ENCODE data around the gene XPA.
A peak's percentile ranks its signal among the peaks of the same experiment; 100 is the strongest.

Gene XPA

DNA sequence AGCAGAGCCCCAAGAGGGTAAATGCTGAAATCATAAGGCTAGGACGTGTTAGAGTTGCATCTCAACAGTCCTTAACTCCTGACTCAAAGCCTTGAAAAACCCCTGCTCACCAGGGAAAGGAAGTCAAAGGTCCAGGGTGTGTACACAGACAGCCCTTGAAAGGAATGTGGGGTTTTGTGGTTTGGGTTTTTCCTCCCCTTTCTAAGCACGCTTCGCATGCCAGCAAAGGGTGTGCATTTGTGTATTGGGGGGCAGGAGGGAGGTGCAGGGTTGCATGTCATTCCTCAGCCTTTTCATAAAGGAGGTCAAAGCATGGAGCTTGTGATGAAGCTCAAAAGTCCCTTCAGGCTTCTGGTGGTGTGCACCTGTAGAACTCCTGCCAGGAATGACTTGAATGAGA lies 17.3 kb upstream of the XPA start:
- H3K4me3 ChIP-seq (ENCODE audit: low read depth, low read length): no peak overlapping the region
- TF ChIP-seq CTCF (IDR thresholded peaks at IDR 0.05; ENCODE audit: borderline replicate concordance, insufficient read depth, low read depth, low read length): no peak

DNA sequence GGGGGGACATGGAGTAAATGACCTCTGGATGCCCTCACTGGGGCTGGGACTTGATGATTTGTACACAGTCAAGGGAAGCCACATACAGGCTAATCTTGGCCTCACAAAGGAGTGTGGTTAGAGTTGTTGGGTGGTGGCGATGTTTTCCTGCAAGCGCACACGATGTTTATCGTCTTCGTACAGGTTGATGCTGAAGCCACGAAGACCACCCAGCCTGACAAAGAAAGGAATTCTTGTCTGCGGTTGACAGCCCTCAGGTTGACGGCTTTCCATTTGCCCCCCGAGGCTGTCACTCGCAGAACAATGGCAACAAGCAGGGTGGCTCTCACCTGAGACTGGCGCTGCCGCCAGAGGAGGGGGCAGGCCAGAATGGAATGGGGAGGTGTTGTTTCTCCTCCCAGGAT lies 14.1 kb upstream of the XPA start:
- no peak overlapping the region for H3K4me3 ChIP-seq (ENCODE audit: low read depth, low read length)
- no peak for TF ChIP-seq CTCF (IDR thresholded peaks at IDR 0.05; ENCODE audit: borderline replicate concordance, insufficient read depth, low read depth, low read length)

DNA sequence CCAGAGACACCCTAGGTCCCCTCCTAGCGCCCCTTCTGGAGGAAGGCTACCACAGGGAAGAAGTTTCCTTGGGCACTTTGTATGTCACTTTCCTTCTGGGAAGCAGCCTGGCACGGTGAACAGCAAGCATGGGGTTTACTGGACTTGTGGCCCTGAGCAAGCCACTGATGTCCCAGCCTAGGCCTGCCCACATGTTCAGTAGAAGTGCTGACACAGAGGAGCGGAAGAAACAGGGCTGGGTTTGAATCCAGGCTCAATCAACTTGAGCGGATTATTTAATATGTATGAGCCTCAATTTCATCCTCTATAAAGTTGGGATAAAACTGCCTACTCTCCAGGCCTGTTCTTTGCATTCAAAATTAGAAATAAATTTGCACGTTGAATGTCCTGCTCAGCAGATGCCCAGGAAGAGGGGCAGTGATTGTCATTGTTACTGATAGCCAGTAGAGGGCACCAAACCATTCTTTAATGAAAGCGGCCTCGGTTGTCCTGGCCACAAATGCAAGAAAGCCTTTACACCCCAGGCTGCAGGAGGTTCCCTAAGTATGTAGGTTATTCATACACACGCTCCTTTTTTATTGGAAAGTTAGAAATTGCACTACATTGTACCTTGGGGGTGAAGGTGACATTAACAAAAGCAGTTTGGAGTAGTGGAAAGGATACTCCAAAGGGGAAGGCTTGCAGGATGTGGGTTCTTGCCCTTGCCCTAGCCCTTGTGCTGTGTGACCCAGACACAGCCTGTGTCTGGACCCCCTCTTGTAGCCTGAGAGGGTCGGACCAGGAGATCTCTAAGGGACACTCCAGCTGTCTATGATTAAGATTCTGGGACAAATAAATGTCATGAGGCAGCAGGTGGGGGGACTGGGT lies 13.4 kb upstream of the XPA start:
- no peak overlapping the region for H3K4me3 ChIP-seq (ENCODE audit: low read depth, low read length)
- TF ChIP-seq CTCF (IDR thresholded peaks at IDR 0.05; ENCODE audit: borderline replicate concordance, insufficient read depth, low read depth, low read length): peak; percentile 72

- TF ChIP-seq CTCF (IDR thresholded peaks at IDR 0.05; ENCODE audit: borderline replicate concordance, insufficient read depth, low read depth, low read length): no peak
- H3K4me3 ChIP-seq (ENCODE audit: low read depth, low read length): no peak overlapping the region
Observed at GRCh38 chr9:97706246-97706645, 9.1 kb upstream of the XPA start.

- H3K4me3 ChIP-seq (ENCODE audit: low read depth, low read length): no peak overlapping the region
- no peak for TF ChIP-seq CTCF (IDR thresholded peaks at IDR 0.05; ENCODE audit: borderline replicate concordance, insufficient read depth, low read depth, low read length)
Observed at GRCh38 chr9:97705354-97705950, 8.3 kb upstream of the XPA start.

- no peak for TF ChIP-seq CTCF (IDR thresholded peaks at IDR 0.05; ENCODE audit: borderline replicate concordance, insufficient read depth, low read depth, low read length)
- H3K4me3 ChIP-seq (ENCODE audit: low read depth, low read length): no peak overlapping the region
Observed at GRCh38 chr9:97704851-97705250, 7.7 kb upstream of the XPA start.

- no peak overlapping the region for H3K4me3 ChIP-seq (ENCODE audit: low read depth, low read length)
- no peak for TF ChIP-seq CTCF (IDR thresholded peaks at IDR 0.05; ENCODE audit: borderline replicate concordance, insufficient read depth, low read depth, low read length)
Observed at GRCh38 chr9:97704345-97704677, 7.2 kb upstream of the XPA start.
